Brain microvascular endothelial cell (primary cell): Measurements from ENCODE around the gene FRYL.
A peak's percentile ranks its signal among the peaks of the same experiment; 100 is the strongest.

Source experiments
- DNase-seq: peaks from one replicate; pipeline ENCODE4 v3.0.0-alpha.2; 2020
- H3K27ac ChIP-seq: fragments of 250-450 bp; sonication (Bioruptor Pico); 2 replicates; pipeline ENCODE4 v1.5.1; 2020; ENCODE audit warnings: mild to moderate bottlenecking, moderate library complexity
- H3K27me3 ChIP-seq: fragments of 250-450 bp; sonication (Bioruptor Pico); replicated peaks from 2 replicates; pipeline ENCODE4 v1.5.1; 2020; ENCODE audit warnings: mild to moderate bottlenecking
- H3K36me3 ChIP-seq: fragments of 250-450 bp; sonication (Bioruptor Pico); replicated peaks from 2 replicates; pipeline ENCODE4 v1.5.1; 2020; ENCODE audit warnings: mild to moderate bottlenecking
- H3K4me3 ChIP-seq: 2 replicates; pipeline ENCODE4 v1.5.1; 2011; ENCODE audit warnings: low read depth, mild to moderate bottlenecking, control low read depth, low read length, moderate library complexity
- in situ Hi-C: cut with HindIII; loops from 2 replicates; pipeline ENCODE4 v1.10.0; 2017; ENCODE audit warnings: low sequenced_read_pairs, low pct_ligation_motif_present
- TF ChIP-seq, protein P1 (sequence below): IDR thresholded peaks from 2 replicates; pipeline ENCODE4 v1.5.1; 2011; ENCODE audit warnings: low read depth, mild to moderate bottlenecking, moderate library complexity, low read length, control low read depth, inconsistent platforms; ENCODE audit errors: missing control alignments

Gene FRYL

DNA sequence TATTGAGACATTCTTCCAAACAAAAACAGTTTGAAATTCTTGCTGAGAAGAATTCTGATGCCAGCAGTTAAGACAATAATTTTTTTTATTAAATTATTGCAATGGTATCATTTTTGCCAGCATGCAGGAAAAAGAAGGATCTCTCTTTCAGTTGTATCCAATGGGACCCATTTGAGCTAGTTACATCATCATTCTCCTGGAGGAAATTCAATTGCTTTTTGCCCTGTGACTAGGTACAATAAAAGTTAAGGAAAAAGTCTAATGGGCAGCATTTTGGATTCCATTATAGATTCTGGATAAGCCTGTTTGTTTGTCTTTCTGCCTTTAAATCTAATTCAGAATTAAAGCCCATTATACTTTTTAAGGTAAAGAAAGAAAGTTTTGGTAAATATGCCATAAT lies 10.5 kb upstream of the FRYL start:
- DNase-seq = no peak
- H3K36me3 ChIP-seq = no peaks in the 10 kb centered on the region
- H3K27ac ChIP-seq = no peak overlapping the region
- no peaks in the 10 kb centered on the region for H3K27me3 ChIP-seq
- in situ Hi-C loops = no loop called here
- TF ChIP-seq, protein P1, sequence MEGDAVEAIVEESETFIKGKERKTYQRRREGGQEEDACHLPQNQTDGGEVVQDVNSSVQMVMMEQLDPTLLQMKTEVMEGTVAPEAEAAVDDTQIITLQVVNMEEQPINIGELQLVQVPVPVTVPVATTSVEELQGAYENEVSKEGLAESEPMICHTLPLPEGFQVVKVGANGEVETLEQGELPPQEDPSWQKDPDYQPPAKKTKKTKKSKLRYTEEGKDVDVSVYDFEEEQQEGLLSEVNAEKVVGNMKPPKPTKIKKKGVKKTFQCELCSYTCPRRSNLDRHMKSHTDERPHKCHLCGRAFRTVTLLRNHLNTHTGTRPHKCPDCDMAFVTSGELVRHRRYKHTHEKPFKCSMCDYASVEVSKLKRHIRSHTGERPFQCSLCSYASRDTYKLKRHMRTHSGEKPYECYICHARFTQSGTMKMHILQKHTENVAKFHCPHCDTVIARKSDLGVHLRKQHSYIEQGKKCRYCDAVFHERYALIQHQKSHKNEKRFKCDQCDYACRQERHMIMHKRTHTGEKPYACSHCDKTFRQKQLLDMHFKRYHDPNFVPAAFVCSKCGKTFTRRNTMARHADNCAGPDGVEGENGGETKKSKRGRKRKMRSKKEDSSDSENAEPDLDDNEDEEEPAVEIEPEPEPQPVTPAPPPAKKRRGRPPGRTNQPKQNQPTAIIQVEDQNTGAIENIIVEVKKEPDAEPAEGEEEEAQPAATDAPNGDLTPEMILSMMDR = no peak
- H3K4me3 ChIP-seq = no peak overlapping the region

GRCh38 chr4:48787056-48787455 lies 7.0 kb upstream of the FRYL start:
- Histone ChIP-seq H3K27ac (no peak overlapping the region), H3K4me3 (no peak overlapping the region), H3K27me3 (no peaks in the 10 kb centered on the region), H3K36me3 (no peaks in the 10 kb centered on the region)
- TF ChIP-seq, protein P1 = no peak
- no peak for DNase-seq
- in situ Hi-C loops = no loop called here

- no peaks in the 10 kb centered on the region for H3K27me3 ChIP-seq
- H3K36me3 ChIP-seq = no peaks in the 10 kb centered on the region
- TF ChIP-seq, protein P1 = no peak
- no peak overlapping the region for H3K4me3 ChIP-seq
- DNase-seq = no peak
- in situ Hi-C loops = no loop called here
- no peak overlapping the region for H3K27ac ChIP-seq
Observed at GRCh38 chr4:48786549-48786948, 6.5 kb upstream of the FRYL start.

DNA sequence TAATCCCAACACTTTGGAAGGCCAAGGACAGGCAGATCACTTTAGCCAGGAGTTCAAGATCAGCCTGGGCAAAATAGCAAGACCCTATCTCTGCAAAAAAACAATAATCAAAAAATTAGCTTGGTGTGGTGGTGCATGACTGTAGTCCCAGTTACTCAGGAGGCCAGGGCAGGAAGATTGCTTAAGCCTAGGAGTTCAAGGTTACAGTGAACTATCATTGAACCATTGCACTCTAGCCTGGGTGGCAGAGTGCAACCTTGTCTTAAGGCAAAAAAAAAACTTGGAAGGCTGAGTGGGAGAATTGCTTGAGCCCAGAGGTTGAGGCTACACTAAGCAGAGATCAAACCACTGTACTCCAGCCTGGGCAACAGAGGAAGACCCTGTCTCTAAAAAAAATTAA lies 5.2 kb upstream of the FRYL start:
- in situ Hi-C loops = no loop called here
- H3K36me3 ChIP-seq = no peaks in the 10 kb centered on the region
- no peak overlapping the region for H3K4me3 ChIP-seq
- no peak for DNase-seq
- no peaks in the 10 kb centered on the region for H3K27me3 ChIP-seq
- TF ChIP-seq, protein P1 = no peak
- H3K27ac ChIP-seq = no peak overlapping the region

GRCh38 chr4:48781968-48782367 lies 1.9 kb upstream of the FRYL start:
- TF ChIP-seq, protein P1 = no peak
- in situ Hi-C loops = no loop called here
- no peak for DNase-seq
- H3K36me3 ChIP-seq = no peaks in the 10 kb centered on the region
- no peak overlapping the region for H3K4me3 ChIP-seq
- H3K27ac ChIP-seq = no peak overlapping the region
- no peaks in the 10 kb centered on the region for H3K27me3 ChIP-seq

DNA sequence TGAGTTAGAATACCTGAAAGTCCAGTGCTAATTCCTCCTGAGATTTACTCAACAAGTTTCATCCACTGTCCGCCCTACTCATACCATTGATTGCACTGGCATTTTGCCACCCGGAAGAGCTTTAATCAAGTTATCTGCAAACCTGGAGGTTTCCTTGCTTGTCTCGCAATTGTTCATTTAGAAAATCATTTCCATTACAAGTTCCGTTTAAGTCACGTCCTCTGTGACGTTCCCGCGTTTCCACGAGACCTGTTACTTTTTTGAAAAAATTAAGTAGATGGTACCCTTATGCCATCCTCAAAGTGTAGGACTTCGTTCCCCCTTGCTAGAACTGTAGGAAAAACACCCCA lies 761 bp upstream of the FRYL start:
- DNase-seq = peak; percentile 11
- H3K36me3 ChIP-seq = no peaks in the 10 kb centered on the region
- H3K4me3 ChIP-seq = peak overlapping the region; percentile 70
- H3K27me3 ChIP-seq = no peaks in the 10 kb centered on the region
- TF ChIP-seq, protein P1 = no peak
- peak overlapping the region; percentile 55 for H3K27ac ChIP-seq
- in situ Hi-C loops = no loop called here
